ENCODE data around the gene DRD2.

DRD2 gene

DNA sequence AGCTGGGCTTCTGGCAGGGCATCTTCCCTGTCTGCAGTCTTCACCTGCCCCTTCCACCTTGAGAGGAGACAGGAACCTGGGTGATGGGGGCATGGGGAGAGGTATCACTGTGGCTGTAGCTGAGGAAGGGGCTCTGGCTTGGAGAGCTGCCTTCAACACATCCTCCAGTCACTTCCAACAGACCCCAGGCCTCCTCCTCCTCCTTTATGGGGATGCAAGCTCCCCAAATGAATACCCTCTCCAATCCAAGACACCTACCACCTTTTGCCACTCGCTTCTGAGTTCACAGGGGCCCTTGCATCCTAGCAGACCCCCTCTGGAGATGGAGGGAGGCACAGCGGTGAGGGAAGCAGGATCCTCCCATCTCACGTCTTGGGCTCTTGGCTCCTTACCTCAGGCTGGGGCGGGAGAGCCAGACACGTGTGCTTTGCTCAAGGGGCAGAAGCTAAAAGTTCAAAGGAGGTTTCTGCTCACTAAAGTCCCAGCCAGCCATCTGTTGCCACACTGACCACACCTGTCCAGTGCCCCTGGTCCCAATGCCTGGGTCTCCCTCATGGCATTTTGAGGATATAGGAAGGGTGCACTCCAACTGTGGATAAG, 74.5 kb downstream of the DRD2 start:
- H3K27ac ChIP-seq, result no peak overlapping the region
- TF ChIP-seq ZFX (IDR thresholded peaks at IDR 0.05), result no peak
- TF ChIP-seq, protein P1, sequence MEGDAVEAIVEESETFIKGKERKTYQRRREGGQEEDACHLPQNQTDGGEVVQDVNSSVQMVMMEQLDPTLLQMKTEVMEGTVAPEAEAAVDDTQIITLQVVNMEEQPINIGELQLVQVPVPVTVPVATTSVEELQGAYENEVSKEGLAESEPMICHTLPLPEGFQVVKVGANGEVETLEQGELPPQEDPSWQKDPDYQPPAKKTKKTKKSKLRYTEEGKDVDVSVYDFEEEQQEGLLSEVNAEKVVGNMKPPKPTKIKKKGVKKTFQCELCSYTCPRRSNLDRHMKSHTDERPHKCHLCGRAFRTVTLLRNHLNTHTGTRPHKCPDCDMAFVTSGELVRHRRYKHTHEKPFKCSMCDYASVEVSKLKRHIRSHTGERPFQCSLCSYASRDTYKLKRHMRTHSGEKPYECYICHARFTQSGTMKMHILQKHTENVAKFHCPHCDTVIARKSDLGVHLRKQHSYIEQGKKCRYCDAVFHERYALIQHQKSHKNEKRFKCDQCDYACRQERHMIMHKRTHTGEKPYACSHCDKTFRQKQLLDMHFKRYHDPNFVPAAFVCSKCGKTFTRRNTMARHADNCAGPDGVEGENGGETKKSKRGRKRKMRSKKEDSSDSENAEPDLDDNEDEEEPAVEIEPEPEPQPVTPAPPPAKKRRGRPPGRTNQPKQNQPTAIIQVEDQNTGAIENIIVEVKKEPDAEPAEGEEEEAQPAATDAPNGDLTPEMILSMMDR (conservative IDR thresholded peaks at IDR 0.05), result no peak

DNA sequence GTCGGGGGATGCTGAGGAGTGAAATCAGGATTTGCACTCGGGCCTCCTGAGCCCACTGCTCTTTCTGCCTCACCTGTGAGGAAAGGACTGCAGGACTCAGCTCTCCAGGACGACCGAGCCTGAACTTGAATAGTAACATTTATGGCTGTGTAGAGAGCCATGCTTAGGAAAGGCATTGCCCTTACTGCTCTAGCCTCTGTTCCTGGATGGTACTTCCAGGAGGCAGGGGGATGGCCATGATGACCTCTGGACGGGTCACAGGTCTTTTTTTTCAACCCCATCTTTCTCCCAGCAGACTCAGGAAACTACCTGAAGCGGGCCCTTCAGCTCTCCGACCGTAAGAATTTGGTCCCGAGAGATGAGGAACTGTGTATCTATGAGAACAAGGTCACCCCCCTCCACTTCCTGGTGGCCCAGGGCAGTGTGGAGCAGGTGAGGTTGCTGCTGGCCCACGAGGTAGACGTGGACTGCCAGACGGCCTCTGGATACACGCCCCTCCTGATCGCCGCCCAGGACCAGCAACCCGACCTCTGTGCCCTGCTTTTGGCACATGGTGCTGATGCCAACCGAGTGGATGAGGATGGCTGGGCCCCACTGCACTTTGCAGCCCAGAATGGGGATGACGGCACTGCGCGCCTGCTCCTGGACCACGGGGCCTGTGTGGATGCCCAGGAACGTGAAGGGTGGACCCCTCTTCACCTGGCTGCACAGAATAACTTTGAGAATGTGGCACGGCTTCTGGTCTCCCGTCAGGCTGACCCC, 76.3 kb downstream of the DRD2 start:
- TF ChIP-seq, protein P1 (conservative IDR thresholded peaks at IDR 0.05), result no peak
- TF ChIP-seq ZFX (IDR thresholded peaks at IDR 0.05), result no peak
- H3K27ac ChIP-seq, result no peak overlapping the region

DNA sequence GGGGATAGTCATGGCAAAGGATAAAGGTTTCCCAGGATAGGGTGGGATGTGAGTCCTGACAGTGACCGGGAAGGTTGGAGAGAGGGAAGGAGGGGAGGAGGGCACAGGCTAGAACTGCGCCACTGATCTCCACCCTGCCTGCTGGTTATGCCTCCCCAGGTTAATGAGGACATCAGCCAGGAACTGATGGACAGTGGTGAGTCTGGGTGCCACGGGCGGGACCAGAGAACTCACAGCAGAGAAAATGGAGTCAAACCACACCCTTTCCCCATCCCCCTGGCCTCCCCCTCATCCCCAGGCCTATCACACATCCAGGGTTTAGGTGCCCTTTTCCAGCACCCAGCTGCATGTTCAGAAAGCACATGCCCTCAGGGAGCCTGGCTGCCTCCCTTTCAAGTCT, 77.4 kb downstream of the DRD2 start:
- TF ChIP-seq, protein P1 (conservative IDR thresholded peaks at IDR 0.05), result no peak
- no peak for TF ChIP-seq ZFX (IDR thresholded peaks at IDR 0.05)
- no peak overlapping the region for H3K27ac ChIP-seq

DNA sequence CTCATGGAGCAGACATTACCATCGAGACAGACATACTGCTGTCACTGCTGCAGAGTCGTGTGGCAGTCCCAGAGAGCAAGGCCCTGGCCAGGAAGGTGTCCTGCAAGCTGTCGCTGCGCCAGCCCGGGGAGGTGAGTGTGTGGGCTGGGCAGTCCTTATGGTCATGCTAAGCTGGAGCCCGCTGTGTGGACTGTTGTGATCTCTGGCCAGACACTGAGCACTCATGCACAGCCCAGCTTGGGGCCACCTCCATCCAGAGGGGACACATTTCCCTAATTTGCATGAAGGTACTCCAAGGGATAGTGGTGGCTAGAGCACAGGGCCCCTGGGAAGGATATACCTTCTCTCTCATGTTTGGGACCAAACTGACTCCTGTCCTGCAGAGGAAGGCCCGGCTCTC, 78.0 kb downstream of the DRD2 start:
- no peak overlapping the region for H3K27ac ChIP-seq
- no peak for TF ChIP-seq ZFX (IDR thresholded peaks at IDR 0.05)
- TF ChIP-seq, protein P1 (conservative IDR thresholded peaks at IDR 0.05), result no peak

DNA sequence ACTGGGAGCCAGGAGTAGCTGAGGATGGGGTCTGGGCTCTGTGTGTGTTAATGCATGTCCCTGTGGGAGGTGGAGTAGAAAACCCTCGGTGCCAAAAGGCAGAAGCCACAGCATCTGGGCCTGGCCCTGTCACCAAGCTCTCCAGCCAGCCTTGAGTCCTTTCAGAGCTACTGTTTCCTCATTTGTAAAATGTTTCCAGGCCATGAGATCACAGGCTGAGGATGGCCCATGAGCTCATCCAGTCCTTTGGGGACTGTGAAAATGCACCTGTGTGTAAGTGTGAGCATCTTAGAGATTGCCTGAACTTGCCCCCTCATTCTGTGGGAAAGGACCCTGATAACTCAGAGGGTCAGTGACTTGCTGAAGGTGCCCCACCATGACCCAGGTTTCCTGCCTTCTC, 78.5 kb downstream of the DRD2 start:
- H3K27ac ChIP-seq, result no peak overlapping the region
- TF ChIP-seq ZFX (IDR thresholded peaks at IDR 0.05), result no peak

DNA sequence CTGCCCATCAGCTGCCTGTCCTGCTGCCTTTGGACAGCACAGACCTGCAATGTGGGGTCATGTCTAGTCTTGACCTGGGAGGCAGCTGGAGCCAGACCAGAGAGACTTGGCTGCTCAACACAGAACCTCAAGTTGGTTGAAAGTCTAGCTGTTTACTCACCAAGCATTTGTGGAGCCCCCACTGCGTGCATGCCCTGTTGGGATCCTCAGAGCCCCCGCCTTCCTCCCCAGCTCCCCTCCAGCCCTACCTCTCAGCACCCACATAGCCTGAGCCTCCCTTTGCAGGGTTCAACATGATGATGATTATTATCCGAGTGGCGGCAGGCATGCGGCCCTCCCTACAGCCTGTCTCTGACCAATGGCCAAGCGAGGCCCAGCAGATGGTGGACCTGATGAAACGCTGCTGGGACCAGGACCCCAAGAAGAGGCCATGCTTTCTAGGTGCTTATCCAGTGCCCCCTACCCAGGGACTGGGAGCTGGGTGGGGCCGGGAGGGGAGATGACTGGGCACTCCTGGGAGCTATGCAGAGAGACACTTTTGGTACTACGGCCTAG, 79.3 kb downstream of the DRD2 start:
- no peak for TF ChIP-seq ZFX (IDR thresholded peaks at IDR 0.05)
- TF ChIP-seq, protein P1 (conservative IDR thresholded peaks at IDR 0.05), result no peak

DNA sequence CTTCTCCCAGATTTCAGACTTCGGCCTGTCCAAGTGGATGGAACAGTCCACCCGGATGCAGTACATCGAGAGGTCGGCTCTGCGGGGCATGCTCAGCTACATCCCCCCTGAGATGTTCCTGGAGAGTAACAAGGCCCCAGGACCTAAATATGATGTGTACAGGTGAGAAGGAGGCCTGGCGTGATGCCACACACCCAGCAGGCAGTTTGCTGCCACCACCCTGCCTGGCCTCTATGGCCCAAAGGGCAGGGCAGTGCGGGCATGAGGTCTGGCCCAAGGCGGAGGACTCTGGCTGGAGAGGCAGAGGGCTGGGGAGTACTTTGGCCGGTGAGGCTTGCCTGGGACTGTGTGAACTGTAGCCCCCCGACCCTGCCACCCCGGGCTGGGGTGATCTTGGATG, 80.3 kb downstream of the DRD2 start:
- no peak for TF ChIP-seq ZFX (IDR thresholded peaks at IDR 0.05)
- TF ChIP-seq, protein P1 (conservative IDR thresholded peaks at IDR 0.05), result no peak
- H3K27ac ChIP-seq, result no peak overlapping the region

More for the DNA sequence above, 79.3 kb downstream of the DRD2 start:
- H3K27ac ChIP-seq, result no peak overlapping the region
